ENCODE data around the gene INPP5A. TPM values are rescaled to one million over a fixed set of nuclear protein-coding genes. Genes with fewer than 3 reads are reported as not detected.
A peak's percentile ranks its signal among the peaks of the same experiment; 100 is the strongest.

INPP5A gene
- total RNA-seq, 1 donor from 2014 or later: 36.3 TPM

DNA sequence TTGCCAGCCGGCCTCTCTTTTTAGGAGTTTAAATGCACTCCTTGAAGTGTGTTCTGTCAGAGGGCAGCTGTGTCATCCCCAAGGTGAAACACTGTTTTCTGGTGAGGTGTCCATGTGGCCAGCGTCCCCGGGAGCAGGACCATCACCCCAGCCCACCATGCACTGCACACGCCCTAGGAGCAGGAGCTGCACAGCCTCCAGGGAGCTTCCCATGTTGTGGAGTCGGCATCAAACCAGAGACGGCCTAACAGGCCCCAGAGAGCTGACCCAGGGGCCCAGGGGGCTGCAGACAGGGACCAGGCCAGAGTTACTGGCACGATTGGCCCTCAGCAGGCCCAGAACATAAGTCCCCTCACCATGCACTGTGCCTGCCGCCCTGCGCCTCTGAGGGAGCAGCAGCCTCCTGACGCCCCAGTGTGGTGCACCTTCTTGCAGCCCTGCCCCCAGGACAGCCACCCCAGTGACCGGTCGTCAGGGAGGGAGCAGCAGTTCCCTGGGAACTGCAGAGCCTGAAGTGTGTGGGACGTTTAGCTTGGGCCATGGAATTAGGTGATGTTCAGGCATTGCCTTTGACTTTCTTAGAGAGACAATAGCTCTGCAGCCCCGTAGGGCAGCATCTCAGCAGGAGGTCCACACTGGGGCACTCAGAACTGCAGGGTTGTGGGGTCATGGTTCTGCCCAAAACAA, 150.4 kb downstream of the INPP5A start:
- no peak for TF ChIP-seq CTCF (IDR thresholded peaks at IDR 0.05; ENCODE audit: partially characterized antibody, unreplicated experiment)
- Mint-ChIP-seq H3K4me1 (ENCODE audit: low read depth, unreplicated experiment) (peaks cover 2% of the 10 kb centered on the region), H3K36me3 (ENCODE audit: unreplicated experiment) (peaks cover 19% of the 10 kb centered on the region), H3K27me3 (ENCODE audit: unreplicated experiment) (peaks cover 4% of the 10 kb centered on the region), H3K4me3 (ENCODE audit: unreplicated experiment) (peak overlapping the region; percentile 1), H3K27ac (ENCODE audit: unreplicated experiment) (no peak overlapping the region), H3K9me3 (ENCODE audit: unreplicated experiment) (peaks cover 5% of the 10 kb centered on the region)
- DNase-seq: no peak

- DNase-seq: peak; percentile 10
- Mint-ChIP-seq H3K4me1 (ENCODE audit: low read depth, unreplicated experiment) (peaks cover 2% of the 10 kb centered on the region), H3K27me3 (ENCODE audit: unreplicated experiment) (peaks cover 4% of the 10 kb centered on the region), H3K4me3 (ENCODE audit: unreplicated experiment) (peak overlapping the region; percentile 1), H3K36me3 (ENCODE audit: unreplicated experiment) (peaks cover 22% of the 10 kb centered on the region), H3K9me3 (ENCODE audit: unreplicated experiment) (peaks cover 5% of the 10 kb centered on the region), H3K27ac (ENCODE audit: unreplicated experiment) (no peak overlapping the region)
- no peak for TF ChIP-seq CTCF (IDR thresholded peaks at IDR 0.05; ENCODE audit: partially characterized antibody, unreplicated experiment)
Observed at GRCh38 chr10:132688580-132689420, 151.2 kb downstream of the INPP5A start.

DNA sequence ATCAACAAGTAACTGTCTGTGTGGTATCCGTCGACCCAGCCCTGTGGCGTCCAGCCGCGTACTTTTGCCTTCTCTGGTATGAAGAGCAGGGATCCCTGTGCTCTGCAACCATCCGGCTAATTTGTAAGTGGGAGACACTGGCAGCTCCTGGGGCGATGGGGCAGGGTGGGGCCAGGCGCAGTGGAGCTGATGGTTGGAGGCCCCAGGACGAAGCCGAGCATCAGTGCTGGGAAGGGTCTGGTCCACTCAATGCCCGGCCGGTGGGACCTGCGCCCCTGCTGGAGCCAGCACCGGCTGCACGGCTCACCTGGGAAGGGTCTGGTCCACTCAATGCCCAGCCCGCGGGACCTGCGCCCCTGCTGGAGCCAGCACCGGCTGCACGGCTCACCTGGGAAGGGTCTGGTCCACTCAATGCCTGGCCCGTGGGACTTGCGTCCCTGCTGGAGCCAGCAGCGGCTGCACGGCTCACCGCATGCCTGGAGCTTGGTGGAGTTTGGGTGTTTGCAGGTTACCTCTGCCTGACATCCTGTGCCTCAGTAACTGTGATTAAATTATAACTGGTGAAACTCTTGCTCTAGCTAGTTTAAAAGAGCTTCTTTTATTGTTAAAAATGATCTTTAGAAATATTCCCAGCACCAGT, 152.3 kb downstream of the INPP5A start:
- H3K4me1 Mint-ChIP-seq (ENCODE audit: low read depth, unreplicated experiment): peaks cover 2% of the 10 kb centered on the region
- no peak for TF ChIP-seq CTCF (IDR thresholded peaks at IDR 0.05; ENCODE audit: partially characterized antibody, unreplicated experiment)
- H3K9me3 Mint-ChIP-seq (ENCODE audit: unreplicated experiment): peaks cover 6% of the 10 kb centered on the region
- DNase-seq: peak; percentile 9
- H3K4me3 Mint-ChIP-seq (ENCODE audit: unreplicated experiment): no peak overlapping the region
- peaks cover 31% of the 10 kb centered on the region for H3K36me3 Mint-ChIP-seq (ENCODE audit: unreplicated experiment)
- H3K27me3 Mint-ChIP-seq (ENCODE audit: unreplicated experiment): no peaks in the 10 kb centered on the region
- no peak overlapping the region for H3K27ac Mint-ChIP-seq (ENCODE audit: unreplicated experiment)

DNA sequence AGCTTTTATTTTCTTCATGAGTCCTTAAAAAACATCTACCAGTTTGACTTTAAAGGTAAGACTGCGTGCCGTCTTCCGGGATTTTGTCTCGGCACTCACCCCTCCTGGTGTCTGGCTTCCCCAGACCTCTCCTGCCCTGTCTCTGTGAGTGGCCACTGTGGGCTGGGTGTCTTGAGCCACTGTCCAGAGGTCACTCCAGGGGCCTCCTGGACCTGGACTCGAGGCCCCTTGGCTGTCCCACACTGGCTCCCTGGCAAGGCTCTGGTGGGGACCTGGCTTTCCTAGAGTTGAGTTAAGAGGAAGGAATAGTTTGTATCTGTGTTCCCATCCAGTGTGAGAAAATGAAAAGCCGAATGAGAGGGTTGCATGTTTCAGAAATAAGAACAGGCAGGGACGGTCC, 152.8 kb downstream of the INPP5A start:
- H3K27me3 Mint-ChIP-seq (ENCODE audit: unreplicated experiment): no peaks in the 10 kb centered on the region
- peak; percentile 8 for DNase-seq
- H3K27ac Mint-ChIP-seq (ENCODE audit: unreplicated experiment): no peak overlapping the region
- peaks cover 2% of the 10 kb centered on the region for H3K4me1 Mint-ChIP-seq (ENCODE audit: low read depth, unreplicated experiment)
- peaks cover 10% of the 10 kb centered on the region for H3K9me3 Mint-ChIP-seq (ENCODE audit: unreplicated experiment)
- H3K4me3 Mint-ChIP-seq (ENCODE audit: unreplicated experiment): no peak overlapping the region
- no peak for TF ChIP-seq CTCF (IDR thresholded peaks at IDR 0.05; ENCODE audit: partially characterized antibody, unreplicated experiment)
- H3K36me3 Mint-ChIP-seq (ENCODE audit: unreplicated experiment): peaks cover 37% of the 10 kb centered on the region
